ENCODE results near the gene LRR1.

- TF ChIP-seq, protein P1, sequence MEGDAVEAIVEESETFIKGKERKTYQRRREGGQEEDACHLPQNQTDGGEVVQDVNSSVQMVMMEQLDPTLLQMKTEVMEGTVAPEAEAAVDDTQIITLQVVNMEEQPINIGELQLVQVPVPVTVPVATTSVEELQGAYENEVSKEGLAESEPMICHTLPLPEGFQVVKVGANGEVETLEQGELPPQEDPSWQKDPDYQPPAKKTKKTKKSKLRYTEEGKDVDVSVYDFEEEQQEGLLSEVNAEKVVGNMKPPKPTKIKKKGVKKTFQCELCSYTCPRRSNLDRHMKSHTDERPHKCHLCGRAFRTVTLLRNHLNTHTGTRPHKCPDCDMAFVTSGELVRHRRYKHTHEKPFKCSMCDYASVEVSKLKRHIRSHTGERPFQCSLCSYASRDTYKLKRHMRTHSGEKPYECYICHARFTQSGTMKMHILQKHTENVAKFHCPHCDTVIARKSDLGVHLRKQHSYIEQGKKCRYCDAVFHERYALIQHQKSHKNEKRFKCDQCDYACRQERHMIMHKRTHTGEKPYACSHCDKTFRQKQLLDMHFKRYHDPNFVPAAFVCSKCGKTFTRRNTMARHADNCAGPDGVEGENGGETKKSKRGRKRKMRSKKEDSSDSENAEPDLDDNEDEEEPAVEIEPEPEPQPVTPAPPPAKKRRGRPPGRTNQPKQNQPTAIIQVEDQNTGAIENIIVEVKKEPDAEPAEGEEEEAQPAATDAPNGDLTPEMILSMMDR (conservative IDR thresholded peaks at IDR 0.05), result no peak
- no peak for TF ChIP-seq EZH2 (IDR thresholded peaks at IDR 0.05; ENCODE audit: low read depth)
These were observed 14.7 kb upstream of the LRR1 start for GRCh38 chr14:49584058-49584457.

Data from PC-9 (cell line).